ENCODE results near the gene AMACR.

The AMACR gene

GRCh38 chr5:33981408-33982162 is 26.3 kb downstream of the AMACR start:
- no peaks in the 10 kb centered on the region for H3K36me3 ChIP-seq
- H3K4me3 ChIP-seq (ENCODE audit: low read depth, low read length) = no peak overlapping the region
- H3K27ac ChIP-seq = no peak overlapping the region
- no peak for DNase-seq
- no peaks in the 10 kb centered on the region for H3K9me3 ChIP-seq (ENCODE audit: severe bottlenecking)
- no peak for TF ChIP-seq CTCF (IDR thresholded peaks at IDR 0.05; ENCODE audit: low read depth, low read length)
- H3K27me3 ChIP-seq (ENCODE audit: insufficient read depth, low read depth, severe bottlenecking) = peaks cover 7% of the 10 kb centered on the region

GRCh38 chr5:33980030-33980429 is 27.8 kb downstream of the AMACR start:
- Histone ChIP-seq H3K4me3 (ENCODE audit: low read depth, low read length) (no peak overlapping the region), H3K27ac (no peak overlapping the region), H3K9me3 (ENCODE audit: severe bottlenecking) (no peaks in the 10 kb centered on the region), H3K27me3 (ENCODE audit: insufficient read depth, low read depth, severe bottlenecking) (peaks cover 16% of the 10 kb centered on the region), H3K36me3 (no peaks in the 10 kb centered on the region)
- no peak for TF ChIP-seq CTCF (IDR thresholded peaks at IDR 0.05; ENCODE audit: low read depth, low read length)
- DNase-seq = no peak

GRCh38 chr5:33978306-33978705 is 29.5 kb downstream of the AMACR start:
- no peak for DNase-seq
- no peaks in the 10 kb centered on the region for H3K36me3 ChIP-seq
- no peaks in the 10 kb centered on the region for H3K9me3 ChIP-seq (ENCODE audit: severe bottlenecking)
- H3K27ac ChIP-seq = no peak overlapping the region
- H3K4me3 ChIP-seq (ENCODE audit: low read depth, low read length) = no peak overlapping the region
- H3K27me3 ChIP-seq (ENCODE audit: insufficient read depth, low read depth, severe bottlenecking) = peaks cover 19% of the 10 kb centered on the region
- TF ChIP-seq CTCF (IDR thresholded peaks at IDR 0.05; ENCODE audit: low read depth, low read length) = no peak

- H3K9me3 ChIP-seq (ENCODE audit: severe bottlenecking) = no peaks in the 10 kb centered on the region
- H3K27ac ChIP-seq = no peak overlapping the region
- DNase-seq = no peak
- H3K4me3 ChIP-seq (ENCODE audit: low read depth, low read length) = no peak overlapping the region
- peaks cover 25% of the 10 kb centered on the region for H3K27me3 ChIP-seq (ENCODE audit: insufficient read depth, low read depth, severe bottlenecking)
- H3K36me3 ChIP-seq = no peaks in the 10 kb centered on the region
- no peak for TF ChIP-seq CTCF (IDR thresholded peaks at IDR 0.05; ENCODE audit: low read depth, low read length)
These were observed 31.5 kb downstream of the AMACR start for GRCh38 chr5:33976307-33976706.

- Histone ChIP-seq H3K4me3 (ENCODE audit: low read depth, low read length) (no peak overlapping the region), H3K27me3 (ENCODE audit: insufficient read depth, low read depth, severe bottlenecking) (peaks cover 25% of the 10 kb centered on the region), H3K27ac (no peak overlapping the region), H3K9me3 (ENCODE audit: severe bottlenecking) (no peaks in the 10 kb centered on the region), H3K36me3 (no peaks in the 10 kb centered on the region)
- no peak for TF ChIP-seq CTCF (IDR thresholded peaks at IDR 0.05; ENCODE audit: low read depth, low read length)
- DNase-seq = no peak
These were observed 32.0 kb downstream of the AMACR start for GRCh38 chr5:33975852-33976251.

- DNase-seq = no peak
- Histone ChIP-seq H3K4me3 (ENCODE audit: low read depth, low read length) (no peak overlapping the region), H3K27ac (no peak overlapping the region), H3K9me3 (ENCODE audit: severe bottlenecking) (no peaks in the 10 kb centered on the region), H3K36me3 (no peaks in the 10 kb centered on the region), H3K27me3 (ENCODE audit: insufficient read depth, low read depth, severe bottlenecking) (peaks cover 22% of the 10 kb centered on the region)
- no peak for TF ChIP-seq CTCF (IDR thresholded peaks at IDR 0.05; ENCODE audit: low read depth, low read length)
These were observed 34.6 kb downstream of the AMACR start for GRCh38 chr5:33973271-33973670.
